ENCODE measurements around the gene RNPS1.

Gene RNPS1

DNA sequence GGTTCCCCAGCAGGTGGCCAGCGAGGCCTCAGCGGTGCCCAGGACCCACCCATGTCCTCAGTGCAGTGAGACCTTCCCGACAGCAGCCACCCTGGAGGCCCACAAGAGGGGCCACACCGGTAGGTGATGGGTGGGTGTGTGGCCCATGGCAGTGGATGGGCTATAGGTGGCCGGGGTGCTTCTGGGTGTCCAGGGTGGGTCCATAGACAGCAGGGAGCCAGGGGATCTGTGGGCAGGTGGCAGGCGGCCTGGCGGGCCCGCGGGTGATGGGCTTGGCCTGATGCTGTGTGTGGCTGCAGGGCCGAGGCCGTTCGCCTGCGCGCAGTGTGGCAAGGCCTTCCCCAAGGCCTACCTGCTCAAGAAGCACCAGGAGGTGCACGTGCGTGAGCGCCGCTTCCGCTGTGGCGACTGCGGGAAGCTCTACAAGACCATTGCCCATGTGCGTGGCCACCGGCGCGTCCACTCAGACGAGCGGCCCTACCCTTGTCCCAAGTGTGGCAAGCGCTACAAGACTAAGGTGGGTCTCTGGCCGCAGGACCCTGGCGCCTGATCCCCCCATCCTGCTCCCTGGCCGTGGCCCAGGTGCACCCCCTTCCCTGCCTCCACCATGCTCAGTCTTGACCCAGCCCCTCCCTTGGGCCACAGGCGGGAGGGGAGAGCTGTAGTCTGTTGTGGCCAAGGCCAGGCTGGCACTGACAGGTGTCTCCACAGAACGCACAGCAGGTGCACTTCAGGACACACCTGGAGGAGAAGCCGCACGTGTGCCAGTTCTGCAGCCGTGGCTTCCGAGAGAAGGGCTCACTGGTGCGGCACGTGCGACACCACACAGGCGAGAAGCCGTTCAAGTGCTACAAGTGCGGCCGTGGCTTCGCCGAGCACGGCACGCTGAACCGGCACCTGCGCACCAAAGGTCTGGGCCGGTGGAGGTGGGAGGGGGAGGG lies 33.8 kb downstream of the RNPS1 start:
- no peak for DNase-seq

- DNase-seq: no peak
Measured at GRCh38 chr16:2233046-2233775, 34.7 kb downstream of the RNPS1 start.

- DNase-seq: no peak
Measured at GRCh38 chr16:2232094-2232990, 35.6 kb downstream of the RNPS1 start.

DNA sequence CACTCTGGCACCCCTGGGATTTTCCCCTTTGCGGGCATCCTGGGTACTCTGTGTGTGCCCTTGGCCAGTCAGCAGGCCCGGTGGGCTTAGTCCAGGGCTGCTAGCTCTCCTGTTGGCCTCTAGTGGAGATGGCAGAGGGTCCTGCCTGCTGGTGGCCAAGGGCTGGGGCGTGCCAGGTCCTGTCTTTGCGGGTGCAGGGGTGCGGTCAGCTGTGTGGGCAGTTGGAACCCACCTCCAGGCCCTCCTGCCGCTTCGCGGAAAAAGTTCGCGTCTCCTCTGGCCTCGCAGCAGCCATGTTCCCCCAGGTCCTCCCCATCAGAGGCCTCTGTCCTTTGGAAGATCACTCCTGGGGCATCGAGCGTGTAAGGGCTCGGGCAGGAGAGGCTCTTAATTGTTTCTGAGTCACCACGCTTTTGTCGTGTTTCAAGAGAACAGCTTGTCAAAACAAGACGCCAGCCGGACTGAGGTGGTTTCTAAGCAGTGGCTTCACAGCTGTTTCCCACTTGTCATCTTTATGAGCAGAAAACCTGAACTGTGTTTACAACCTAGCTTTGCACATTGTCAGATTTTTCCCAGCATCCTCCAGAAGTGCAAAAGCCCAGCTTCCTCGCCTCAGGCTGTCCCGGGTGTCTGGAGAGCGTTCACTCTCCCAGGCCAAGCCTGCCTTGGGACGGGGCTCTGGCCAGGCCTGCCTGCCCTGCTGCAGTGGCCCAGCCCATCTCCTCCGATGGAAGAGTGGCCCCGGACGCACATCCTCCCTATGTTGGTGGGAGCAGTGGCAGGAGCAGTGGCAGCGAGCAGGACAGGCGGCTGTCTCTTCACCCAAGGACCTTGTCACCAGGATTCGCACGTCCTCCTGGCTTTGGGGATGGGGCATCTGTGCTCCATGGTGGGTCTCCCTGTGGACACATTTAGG lies 36.7 kb downstream of the RNPS1 start:
- DNase-seq: no peak

GRCh38 chr16:2230376-2230775 lies 37.5 kb downstream of the RNPS1 start:
- DNase-seq: no peak

DNA sequence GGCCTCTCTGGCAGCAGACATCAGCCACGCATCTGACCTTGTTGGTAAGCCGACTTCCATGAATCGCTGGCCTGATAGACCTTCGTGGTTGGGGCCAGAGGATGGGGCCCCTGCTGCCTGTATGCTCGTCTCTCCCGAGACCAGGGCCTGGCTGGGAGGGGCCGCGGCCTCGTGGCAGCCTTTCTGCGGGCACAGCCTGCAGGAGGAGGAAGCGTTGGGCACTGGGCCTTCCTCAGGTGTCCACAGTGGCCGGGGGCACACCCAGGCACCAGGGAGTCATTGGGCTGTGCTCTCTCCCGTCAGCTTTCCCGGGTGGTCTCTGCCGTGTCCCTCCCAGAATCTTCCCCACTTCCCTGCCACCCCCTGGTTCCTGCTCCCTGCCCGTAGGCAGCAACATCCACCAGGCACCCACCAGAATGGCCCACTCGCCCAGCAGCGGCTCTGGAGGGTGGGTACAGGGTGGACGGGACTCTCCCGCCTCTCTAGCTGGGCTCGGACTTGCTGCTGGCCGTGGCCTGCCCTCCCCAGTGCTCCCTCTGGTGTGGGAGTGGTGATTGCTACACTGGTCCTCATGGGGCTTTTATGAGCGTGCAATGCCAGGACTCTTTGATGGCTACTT lies 38.2 kb downstream of the RNPS1 start:
- DNase-seq: no peak

GRCh38 chr16:2229091-2229490 lies 38.8 kb downstream of the RNPS1 start:
- DNase-seq: no peak

DNA sequence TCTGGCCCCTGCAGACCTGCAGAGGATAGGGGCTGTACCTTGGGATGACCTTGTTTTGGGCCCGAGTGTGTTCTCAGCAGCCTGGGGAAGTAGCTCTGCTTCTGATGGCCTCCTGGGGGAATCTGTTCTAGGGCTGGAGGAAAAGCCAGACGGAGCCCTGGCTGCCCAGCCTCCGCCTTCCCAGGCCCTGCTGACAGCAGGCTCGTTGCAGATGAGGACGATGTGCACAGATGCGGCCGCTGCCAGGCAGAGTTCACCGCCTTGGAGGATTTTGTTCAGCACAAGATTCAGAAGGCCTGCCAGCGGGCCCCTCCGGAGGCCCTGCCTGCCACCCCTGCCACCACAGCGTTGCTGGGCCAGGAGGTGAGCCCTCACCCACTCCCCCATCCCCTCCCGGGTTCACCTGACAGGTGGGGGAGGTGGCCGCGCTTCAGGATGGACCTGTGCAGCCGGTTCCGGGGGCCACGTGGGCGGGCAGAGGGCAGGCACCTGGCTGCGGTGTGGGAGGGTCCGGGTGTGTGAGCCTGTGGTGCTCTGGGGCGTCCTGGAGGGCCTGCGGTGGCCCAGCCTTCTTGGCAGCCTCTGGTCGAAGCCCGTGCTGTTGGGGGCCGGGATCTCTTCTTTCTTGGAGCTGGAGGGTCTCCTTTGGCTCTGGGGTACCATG lies 39.6 kb downstream of the RNPS1 start:
- no peak for DNase-seq

DNA sequence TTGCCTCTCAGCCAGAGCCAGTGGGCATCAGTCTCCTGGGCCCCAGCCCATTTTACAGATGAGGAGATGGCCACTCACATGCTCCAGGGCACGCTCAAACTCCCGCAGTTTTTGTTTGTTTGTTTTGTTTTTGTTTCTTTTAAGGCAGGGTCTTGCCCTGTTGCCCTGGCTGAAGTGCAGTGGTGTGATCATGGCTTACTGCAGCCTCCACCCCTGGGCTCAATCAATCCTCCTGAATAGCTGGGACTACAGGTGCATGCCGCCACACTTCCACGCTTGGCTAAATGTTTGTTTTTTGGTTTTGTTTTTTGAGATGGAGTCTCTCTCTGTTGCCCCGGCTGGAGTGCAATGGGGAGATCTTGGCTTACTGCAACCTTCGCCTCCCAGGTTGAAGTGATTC lies 41.0 kb downstream of the RNPS1 start:
- no peak for DNase-seq

GRCh38 chr16:2226245-2226793 lies 41.6 kb downstream of the RNPS1 start:
- DNase-seq: no peak

GRCh38 chr16:2223942-2224486 lies 43.9 kb downstream of the RNPS1 start:
- DNase-seq: peak; percentile 34 to 43

DNA sequence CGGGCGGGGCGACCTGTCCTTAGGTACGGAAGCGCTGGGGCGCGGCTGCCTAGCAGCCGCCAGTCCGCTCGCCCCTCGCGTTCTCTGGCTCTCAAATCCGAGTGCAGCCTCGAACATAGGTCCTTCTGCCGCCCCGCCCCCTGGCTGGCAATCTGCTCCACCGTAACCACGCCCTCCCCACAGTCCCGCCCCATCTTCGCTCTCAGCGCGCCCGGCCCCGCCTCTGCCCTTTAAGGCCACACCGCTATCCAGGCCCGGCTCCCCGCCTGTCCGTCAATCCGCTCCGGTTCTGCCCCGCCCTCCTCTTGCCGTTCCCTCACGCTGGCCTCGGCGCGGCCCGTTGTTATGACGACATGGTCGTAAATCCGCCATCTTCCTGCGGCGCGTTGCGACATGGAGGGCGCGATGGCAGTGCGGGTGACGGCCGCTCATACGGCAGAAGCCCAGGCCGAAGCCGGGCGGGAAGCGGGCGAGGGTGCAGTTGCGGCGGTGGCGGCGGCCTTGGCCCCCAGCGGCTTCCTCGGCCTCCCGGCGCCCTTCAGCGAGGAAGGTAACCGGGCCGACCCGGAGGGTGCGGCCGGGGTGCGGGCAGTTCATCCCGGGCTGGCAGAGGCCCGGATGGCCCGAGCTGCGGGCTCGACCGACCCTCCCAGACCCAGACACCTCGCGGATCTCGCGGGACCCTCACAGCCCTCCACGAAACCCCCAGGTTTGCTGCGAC lies 44.5 kb downstream of the RNPS1 start, which contains the start of gene E4F1:
Gene E4F1, plus strand, starts transcription at position 371 of the 721 bp plus-strand sequence. Its CDS starts 23 bp downstream, at position 394.
- DNase-seq: peak; percentile 99

- DNase-seq: no peak
Measured at GRCh38 chr16:2216330-2216729, 51.6 kb downstream of the RNPS1 start.

- DNase-seq: no peak
Measured at GRCh38 chr16:2214719-2214968, 53.3 kb downstream of the RNPS1 start, which contains the start of gene PGP. Gene PGP (minus strand): TSS chr16:2214840. CDS start chr16:2214777, 63 bp downstream.

GRCh38 chr16:2213817-2214718 lies 53.9 kb downstream of the RNPS1 start:
- DNase-seq: no peak

DNA sequence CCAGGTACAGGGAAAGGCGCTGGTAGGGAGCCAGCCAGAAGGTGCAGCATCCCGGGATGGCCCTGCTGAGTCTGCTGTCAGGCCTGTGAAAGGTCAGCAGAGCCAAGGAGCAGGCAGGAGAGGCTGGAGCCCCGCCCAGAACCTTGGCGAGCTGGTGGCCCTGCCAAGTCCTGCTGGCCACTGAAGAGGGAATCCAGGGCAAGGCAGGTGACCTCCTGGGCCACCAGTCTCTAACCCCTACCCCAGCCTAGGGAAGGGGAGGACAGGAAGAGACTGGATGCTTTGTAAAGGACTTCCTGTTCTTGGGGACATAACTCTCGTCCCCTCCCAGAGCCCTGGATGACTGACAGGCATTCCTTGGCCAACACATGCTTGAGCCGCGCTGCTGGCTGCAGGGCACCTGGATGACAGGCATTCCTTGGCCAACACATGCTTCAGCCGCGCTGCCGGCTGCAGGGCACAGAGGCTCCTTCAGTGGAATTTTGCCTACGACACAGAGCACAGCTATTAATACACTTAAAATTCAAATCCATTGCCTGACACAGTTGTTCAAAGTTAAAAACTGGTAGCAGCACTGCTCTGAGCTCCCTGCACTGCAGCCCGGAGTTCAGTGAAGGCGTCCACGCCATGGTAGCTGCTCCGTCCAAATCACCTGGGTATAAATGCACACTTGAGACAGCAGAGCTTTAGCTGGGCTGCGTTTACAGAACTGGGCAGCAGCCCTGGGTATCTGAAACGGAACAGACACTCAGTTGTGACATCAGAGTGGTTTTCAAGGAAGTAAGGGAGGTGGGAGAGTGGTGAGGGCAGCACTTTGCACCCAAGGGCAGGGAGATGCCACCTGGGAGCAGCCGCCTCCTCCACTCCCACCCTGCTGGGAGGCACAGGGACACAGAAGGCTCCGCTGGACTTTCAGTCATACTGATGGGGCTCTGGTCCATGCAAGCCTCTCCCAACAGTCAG lies 55.3 kb downstream of the RNPS1 start:
- DNase-seq: no peak

GRCh38 chr16:2211923-2212347 lies 56.0 kb downstream of the RNPS1 start:
- no peak for DNase-seq

Measured in SHP77 (cell line).